ENCODE measurements around the gene STX8. TPM values are rescaled to one million over a fixed set of nuclear protein-coding genes. Genes with fewer than 3 reads are reported as not detected.
"Not testable (repeated sequence)": the region's sequence is repeated elsewhere in the genome, so short reads cannot be mapped to it uniquely, and the experiment has no call there.

The STX8 gene
- total RNA-seq, 4 donors from 2014 or later, result 38.8 to 102 (median 68.5) TPM

DNA sequence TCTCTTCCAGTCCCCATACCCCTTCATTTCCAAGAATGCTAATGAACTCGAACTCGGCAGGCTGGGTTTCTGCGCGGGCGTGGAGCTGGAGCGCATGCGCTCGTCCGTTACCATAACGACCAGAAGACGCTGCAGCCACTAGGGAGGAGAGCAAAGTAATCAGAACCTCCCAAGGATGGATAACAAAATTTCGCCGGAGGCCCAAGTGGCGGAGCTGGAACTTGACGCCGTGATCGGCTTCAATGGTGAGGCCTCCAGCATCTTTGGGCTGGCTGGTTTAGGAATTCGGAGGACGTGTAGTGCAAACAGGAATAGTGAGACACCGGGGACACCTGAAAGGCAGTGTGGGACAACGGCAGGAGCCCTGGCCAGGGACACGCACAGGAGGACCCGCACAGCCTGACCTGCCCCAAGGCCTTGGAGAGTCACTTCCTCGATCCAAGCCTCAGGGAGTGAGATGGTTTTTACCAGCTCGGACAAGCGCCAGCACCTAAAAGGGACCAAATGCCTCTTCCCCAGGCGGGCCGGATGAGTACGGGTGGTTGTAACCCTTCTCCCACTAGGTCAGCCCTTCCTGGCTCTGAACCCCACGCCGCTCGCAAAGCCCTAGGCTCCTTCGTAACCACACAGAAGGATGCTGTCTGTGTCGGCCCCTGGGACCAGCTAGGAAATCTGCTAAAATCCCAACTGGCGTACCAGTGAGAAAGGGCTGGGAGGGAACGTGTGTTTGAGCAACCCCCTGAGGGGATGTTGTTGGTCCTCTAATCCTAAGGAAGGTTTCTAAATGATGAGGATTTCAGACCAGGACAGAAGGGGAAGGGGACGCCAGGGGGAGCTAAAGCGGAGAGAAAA is 1.1 kb upstream of the STX8 start, which contains the start of gene CFAP52:
Gene CFAP52 (plus strand): TSS at position 122 of the 852 bp plus-strand sequence. CDS start 54 bp downstream, at position 176.
- Histone ChIP-seq H3K4me1 (peaks cover 0 to 17% (median 2%) of the 10 kb centered on the region in 4 donors), H3K36me3 (no peaks in the 10 kb centered on the region), H3K27ac (peak within 1 kb of the TSS; percentile 16 to 79 (median 38)), H3K9me3 (no peaks in the 10 kb centered on the region), H3K27me3 (no peaks in the 10 kb centered on the region), H3K4me3 (peak within 1 kb of the TSS; percentile 58 to 99 (median 80))
- TF ChIP-seq CTCF (IDR thresholded peaks at IDR 0.05) (peak; percentile 20 to 59 (median 49)), POLR2A (IDR thresholded peaks at IDR 0.05) (no peak)
- peak; percentile 65 to 88 (median 77) for DNase-seq

DNA sequence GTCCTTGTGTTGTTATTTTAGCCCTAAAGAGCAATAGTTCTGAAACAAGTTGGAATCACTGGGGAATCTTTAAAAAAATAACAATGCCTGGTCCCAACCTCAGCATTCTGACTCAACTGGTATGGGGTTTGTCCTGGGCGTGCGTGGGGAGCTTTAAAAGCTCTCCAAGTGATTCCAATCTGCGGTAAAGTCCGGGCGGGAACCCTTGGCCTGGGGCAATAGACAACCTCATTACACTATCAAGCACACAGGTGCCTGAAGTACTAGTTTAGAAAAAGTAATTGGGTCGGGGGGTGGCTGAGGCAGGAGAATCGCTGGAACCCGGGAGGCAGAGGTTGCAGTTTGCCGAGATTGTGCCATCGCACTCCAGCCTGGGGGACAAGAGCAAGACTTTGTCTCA is 4.4 kb downstream of the STX8 start:
- no peak for DNase-seq

DNA sequence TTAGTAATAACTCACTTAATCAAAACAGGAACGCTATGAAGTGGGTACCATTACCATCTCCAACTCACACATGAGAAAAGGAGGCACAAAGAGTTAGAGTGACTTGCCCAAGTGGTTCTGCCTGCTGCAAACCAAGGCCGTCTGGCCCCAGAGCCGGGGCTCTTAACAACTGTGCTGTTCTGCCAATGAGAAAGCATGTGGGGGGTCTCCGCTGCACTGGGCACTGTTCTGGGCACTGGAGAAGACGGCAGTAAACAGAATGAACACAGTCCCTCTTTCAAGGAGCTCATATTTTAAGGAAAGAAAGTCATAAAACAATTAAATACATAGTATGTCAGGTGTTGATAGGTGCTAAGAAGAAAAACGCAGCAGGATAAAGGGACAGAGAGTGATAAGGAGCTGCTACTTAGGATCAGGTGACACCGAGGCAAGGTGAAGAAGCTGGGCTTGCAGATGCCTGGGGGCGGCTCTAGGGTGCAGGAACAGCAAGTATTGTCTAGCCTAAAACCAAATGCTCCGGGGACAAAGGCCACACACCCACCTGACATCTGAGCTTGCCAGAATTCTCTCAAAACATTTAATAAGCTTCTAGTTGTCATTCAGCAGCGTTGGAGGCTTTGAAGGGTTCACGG is 6.5 kb downstream of the STX8 start:
- no peaks in the 10 kb centered on the region for H3K4me1 ChIP-seq
- DNase-seq, result no peak
- H3K9me3 ChIP-seq, result no peaks in the 10 kb centered on the region
- no peak overlapping the region for H3K4me3 ChIP-seq
- H3K36me3 ChIP-seq, result peaks cover 0 to 27% (median 0%) of the 10 kb centered on the region in 3 donors
- TF ChIP-seq POLR2A (IDR thresholded peaks at IDR 0.05), result no peak
- TF ChIP-seq CTCF (IDR thresholded peaks at IDR 0.05), result no peak
- H3K27ac ChIP-seq, result no peak overlapping the region
- H3K27me3 ChIP-seq, result no peaks in the 10 kb centered on the region

More for the DNA sequence above, 4.4 kb downstream of the STX8 start:
- TF ChIP-seq CTCF (IDR thresholded peaks at IDR 0.05) (no peak), POLR2A (IDR thresholded peaks at IDR 0.05) (no peak)
- no peaks in the 10 kb centered on the region for H3K9me3 ChIP-seq
- H3K36me3 ChIP-seq, result peaks cover 0 to 27% (median 0%) of the 10 kb centered on the region in 3 donors
- no peaks in the 10 kb centered on the region for H3K27me3 ChIP-seq
- H3K4me1 ChIP-seq, result peaks cover 0 to 9% (median 0%) of the 10 kb centered on the region in 4 donors
- no peak overlapping the region for H3K4me3 ChIP-seq
- H3K27ac ChIP-seq, result no peak overlapping the region

GRCh38 chr17:9568004-9568403 is 7.6 kb downstream of the STX8 start:
- Histone ChIP-seq H3K36me3 (peaks cover 0 to 27% (median 0%) of the 10 kb centered on the region in 3 donors), H3K9me3 (no peaks in the 10 kb centered on the region), H3K4me1 (no peaks in the 10 kb centered on the region), H3K4me3 (no peak overlapping the region), H3K27ac (no peak overlapping the region), H3K27me3 (no peaks in the 10 kb centered on the region)
- DNase-seq, result no peak
- TF ChIP-seq POLR2A (IDR thresholded peaks at IDR 0.05) (no peak), CTCF (IDR thresholded peaks at IDR 0.05) (no peak)

- not testable (repeated sequence) for H3K9me3 ChIP-seq
Observed at GRCh38 chr17:9566739-9567138, 8.9 kb downstream of the STX8 start.

DNA sequence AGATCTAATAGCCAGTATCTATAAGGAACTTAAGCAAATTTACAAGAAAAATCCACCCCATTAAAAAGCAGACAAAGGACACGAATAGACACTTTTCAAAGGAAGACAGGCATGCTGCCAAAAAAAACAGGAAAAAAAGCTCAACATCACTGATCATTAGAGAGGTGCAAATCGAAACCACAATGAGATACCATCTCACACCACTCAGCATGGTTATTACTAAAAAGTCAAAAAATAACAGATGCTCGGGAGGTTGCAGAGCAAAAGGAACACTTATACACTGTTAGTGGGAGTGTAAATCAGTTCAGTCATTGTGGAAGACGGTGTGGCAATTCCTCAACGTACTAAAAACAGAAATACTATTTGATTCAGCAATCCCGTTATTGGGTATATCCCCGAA is 9.6 kb downstream of the STX8 start:
- Histone ChIP-seq H3K36me3 (peaks cover 0 to 27% (median 0%) of the 10 kb centered on the region in 3 donors), H3K9me3 (no peaks in the 10 kb centered on the region), H3K27ac (no peak overlapping the region), H3K4me3 (no peak overlapping the region), H3K4me1 (no peaks in the 10 kb centered on the region), H3K27me3 (no peaks in the 10 kb centered on the region)
- no peak for DNase-seq
- no peak for TF ChIP-seq POLR2A (IDR thresholded peaks at IDR 0.05)
- no peak for TF ChIP-seq CTCF (IDR thresholded peaks at IDR 0.05)

More at GRCh38 chr17:9566739-9567138, 8.9 kb downstream of the STX8 start:
- not testable (repeated sequence) for DNase-seq, H3K4me3 ChIP-seq, H3K27me3 ChIP-seq, H3K27ac ChIP-seq, H3K4me1 ChIP-seq
- H3K36me3 ChIP-seq, result peaks cover 0 to 27% (median 0%) of the 10 kb centered on the region in 3 donors

All from Peyer's patch (tissue), 4 donors.